ENCODE results near the gene CDX4. TPM values are rescaled to one million over a fixed set of nuclear protein-coding genes. Genes with fewer than 3 reads are reported as not detected.

The CDX4 gene
- total RNA-seq, 1 experiment from 2014 or later: 5.2 TPM

Other genes starting within 250 kb of the CDX4 start
- 12.2 and 12.8 TPM in 2 replicates for gene NAP1L2, start 232.2 kb upstream of the CDX4 start, total RNA-seq (2021)
- gene CHIC1, start 116.1 kb downstream of the CDX4 start, total RNA-seq (2021): 17.2 and 18.2 TPM in 2 replicates

Data from H9 (cell line).